Subcutaneous abdominal adipose tissue (tissue), 5 donors: Measurements from ENCODE around the gene SELPLG.
"Not testable (repeated sequence)": the region's sequence is repeated elsewhere in the genome, so short reads cannot be mapped to it uniquely, and the experiment has no call there.

ENCODE experiments used
- H3K27ac ChIP-seq: one replicate; pipeline ENCODE4 v1.7.0; 2013; ENCODE audit warnings: low read depth, mild to moderate bottlenecking, inconsistent platforms, low read length, moderate library complexity
- H3K27me3 ChIP-seq, 5 donors: one replicate each; pipeline ENCODE4 v1.7.0; 2013; ENCODE audit warnings: low read length in 5 of 5, inconsistent platforms in 1 of 5; ENCODE audit not compliant: control insufficient read depth in 5 of 5, insufficient read depth in 4 of 5
- H3K36me3 ChIP-seq, 5 donors: one replicate each; pipeline ENCODE4 v1.7.0; 2013; ENCODE audit warnings: low read length in 5 of 5; ENCODE audit not compliant: control insufficient read depth in 5 of 5, insufficient read depth in 5 of 5
- H3K4me1 ChIP-seq, 5 donors: one replicate each; pipeline ENCODE4 v1.7.0; 2013; ENCODE audit warnings: low read length in 5 of 5, mild to moderate bottlenecking in 3 of 5, moderate library complexity in 1 of 5; ENCODE audit not compliant: control insufficient read depth in 5 of 5, insufficient read depth in 5 of 5
- H3K4me3 ChIP-seq, 5 donors: one replicate each; pipeline ENCODE4 v1.7.0; 2013; ENCODE audit warnings: low read length in 5 of 5, low read depth in 1 of 5
- H3K9ac ChIP-seq, 5 donors: one replicate each; pipeline ENCODE4 v1.7.0; 2013; ENCODE audit warnings: low read length in 5 of 5, mild to moderate bottlenecking in 4 of 5, moderate library complexity in 3 of 5
- H3K9me3 ChIP-seq, 5 donors: one replicate each; pipeline ENCODE4 v1.7.0; 2013; ENCODE audit warnings: low read length in 5 of 5; ENCODE audit not compliant: control insufficient read depth in 5 of 5
- donor health status: healthy.
- donor health status: healthy.
- donor health status: healthy.
- donor health status: healthy.
- donor health status: healthy.

The SELPLG gene

GRCh38 chr12:108657130-108657745 lies 23.5 kb upstream of the SELPLG start:
- Histone ChIP-seq H3K27me3 (no peaks in the 10 kb centered on the region), H3K4me3 (no peak overlapping the region), H3K4me1 (no peaks in the 10 kb centered on the region), H3K9me3 (no peaks in the 10 kb centered on the region), H3K36me3 (peaks cover 26 to 54% (median 40%) of the 10 kb centered on the region in 5 donors), H3K27ac (no peak overlapping the region), H3K9ac (no peak overlapping the region)

- H3K4me3 ChIP-seq, H3K27me3 ChIP-seq, H3K9ac ChIP-seq, H3K27ac ChIP-seq, H3K9me3 ChIP-seq, H3K4me1 ChIP-seq: not testable (repeated sequence)
- H3K36me3 ChIP-seq = peaks cover 26 to 58% (median 43%) of the 10 kb centered on the region in 5 donors
These were observed 22.6 kb upstream of the SELPLG start for GRCh38 chr12:108656247-108656646.

GRCh38 chr12:108655812-108656175 lies 22.1 kb upstream of the SELPLG start:
- not testable (repeated sequence) for H3K4me3 ChIP-seq, H3K27me3 ChIP-seq, H3K9me3 ChIP-seq, H3K9ac ChIP-seq, H3K4me1 ChIP-seq, H3K27ac ChIP-seq
- peaks cover 29 to 58% (median 47%) of the 10 kb centered on the region in 5 donors for H3K36me3 ChIP-seq

- H3K9me3 ChIP-seq, H3K4me1 ChIP-seq, H3K27me3 ChIP-seq, H3K4me3 ChIP-seq, H3K9ac ChIP-seq, H3K27ac ChIP-seq: not testable (repeated sequence)
- H3K36me3 ChIP-seq = peaks cover 32 to 66% (median 46%) of the 10 kb centered on the region in 5 donors
These were observed 20.9 kb upstream of the SELPLG start for GRCh38 chr12:108654622-108655021.

GRCh38 chr12:108653922-108654321 lies 20.2 kb upstream of the SELPLG start:
- no peaks in the 10 kb centered on the region for H3K9me3 ChIP-seq
- H3K36me3 ChIP-seq = peaks cover 36 to 72% (median 53%) of the 10 kb centered on the region in 5 donors
- peaks cover 0 to 3% (median 0%) of the 10 kb centered on the region in 5 donors for H3K4me1 ChIP-seq
- no peaks in the 10 kb centered on the region for H3K27me3 ChIP-seq
- H3K27ac ChIP-seq = no peak overlapping the region
- H3K4me3 ChIP-seq = no peak overlapping the region
- no peak overlapping the region for H3K9ac ChIP-seq

GRCh38 chr12:108653082-108653516 lies 19.4 kb upstream of the SELPLG start:
- H3K27me3 ChIP-seq = no peaks in the 10 kb centered on the region
- no peak overlapping the region for H3K27ac ChIP-seq

GRCh38 chr12:108650083-108650482 lies 16.4 kb upstream of the SELPLG start:
- peaks cover 0 to 12% (median 4%) of the 10 kb centered on the region in 5 donors for H3K4me1 ChIP-seq
- no peak overlapping the region for H3K4me3 ChIP-seq
- no peak overlapping the region for H3K9ac ChIP-seq
- H3K27me3 ChIP-seq = no peaks in the 10 kb centered on the region
- H3K36me3 ChIP-seq = peaks cover 32 to 81% (median 70%) of the 10 kb centered on the region in 5 donors
- no peak overlapping the region for H3K27ac ChIP-seq
- no peaks in the 10 kb centered on the region for H3K9me3 ChIP-seq

More at GRCh38 chr12:108653082-108653516, 19.4 kb upstream of the SELPLG start:
- H3K9me3 ChIP-seq = no peaks in the 10 kb centered on the region
- H3K4me3 ChIP-seq = no peak overlapping the region
- H3K4me1 ChIP-seq = peaks cover 0 to 3% (median 0%) of the 10 kb centered on the region in 5 donors
- H3K36me3 ChIP-seq = peaks cover 32 to 73% (median 56%) of the 10 kb centered on the region in 5 donors
- H3K9ac ChIP-seq = no peak overlapping the region

- Histone ChIP-seq H3K9ac (no peak overlapping the region), H3K4me1 (peaks cover 2 to 14% (median 8%) of the 10 kb centered on the region in 5 donors), H3K36me3 (peaks cover 32 to 85% (median 72%) of the 10 kb centered on the region in 5 donors), H3K4me3 (no peak overlapping the region), H3K9me3 (no peaks in the 10 kb centered on the region), H3K27ac (no peak overlapping the region), H3K27me3 (no peaks in the 10 kb centered on the region)
These were observed 16.0 kb upstream of the SELPLG start for GRCh38 chr12:108649669-108650068.

- H3K4me3 ChIP-seq = no peak overlapping the region
- H3K9ac ChIP-seq = no peak overlapping the region
- H3K27me3 ChIP-seq = no peaks in the 10 kb centered on the region
- H3K4me1 ChIP-seq = peaks cover 3 to 20% (median 13%) of the 10 kb centered on the region in 5 donors
- no peaks in the 10 kb centered on the region for H3K9me3 ChIP-seq
- H3K36me3 ChIP-seq = peaks cover 29 to 86% (median 70%) of the 10 kb centered on the region in 5 donors
- no peak overlapping the region for H3K27ac ChIP-seq
These were observed 15.4 kb upstream of the SELPLG start for GRCh38 chr12:108649126-108649525.

- peaks cover 24 to 80% (median 63%) of the 10 kb centered on the region in 5 donors for H3K36me3 ChIP-seq
- no peak overlapping the region for H3K4me3 ChIP-seq
- H3K27ac ChIP-seq = no peak overlapping the region
- no peak overlapping the region for H3K9ac ChIP-seq
- H3K27me3 ChIP-seq = no peaks in the 10 kb centered on the region
- no peaks in the 10 kb centered on the region for H3K9me3 ChIP-seq
- peaks cover 3 to 27% (median 21%) of the 10 kb centered on the region in 5 donors for H3K4me1 ChIP-seq
These were observed 14.7 kb upstream of the SELPLG start for GRCh38 chr12:108648371-108648770.
